ENCODE measurements around the gene CAPRIN1. TPM values are rescaled to one million over a fixed set of nuclear protein-coding genes. Genes with fewer than 3 reads are reported as not detected.
"Not testable (repeated sequence)": the region's sequence is repeated elsewhere in the genome, so short reads cannot be mapped to it uniquely, and the experiment has no call there.

The CAPRIN1 gene
- total RNA-seq, 1 donor from 2014 or later = 97.9 TPM

GRCh38 chr11:34052608-34053160 is 1.2 kb downstream of the CAPRIN1 start:
- FAIRE-seq = no peak
- Histone ChIP-seq H3K36me3 (ENCODE audit: control insufficient read depth, insufficient read depth, low read length) (peaks cover 4% of the 10 kb centered on the region), H3K27me3 (ENCODE audit: control insufficient read depth, insufficient read depth, low read length) (no peaks in the 10 kb centered on the region), H3K4me3 (ENCODE audit: low read depth, low read length) (peak overlapping the region; percentile 85)
- no peak for TF ChIP-seq CTCF (IDR thresholded peaks at IDR 0.05; ENCODE audit: insufficient read depth, low read length, severe bottlenecking)
- no peak for DNase-seq (ENCODE audit: low read depth)

GRCh38 chr11:34053161-34053686 is 1.7 kb downstream of the CAPRIN1 start:
- DNase-seq (ENCODE audit: low read depth) = peak; percentile 58
- FAIRE-seq = no peak
- Histone ChIP-seq H3K4me3 (ENCODE audit: low read depth, low read length) (peak overlapping the region; percentile 85), H3K36me3 (ENCODE audit: control insufficient read depth, insufficient read depth, low read length) (peaks cover 4% of the 10 kb centered on the region), H3K27me3 (ENCODE audit: control insufficient read depth, insufficient read depth, low read length) (no peaks in the 10 kb centered on the region)
- no peak for TF ChIP-seq CTCF (IDR thresholded peaks at IDR 0.05; ENCODE audit: insufficient read depth, low read length, severe bottlenecking)

- H3K27me3 ChIP-seq (ENCODE audit: control insufficient read depth, insufficient read depth, low read length); DNase-seq (ENCODE audit: low read depth); H3K36me3 ChIP-seq (ENCODE audit: control insufficient read depth, insufficient read depth, low read length); FAIRE-seq; H3K4me3 ChIP-seq (ENCODE audit: low read depth, low read length): not testable (repeated sequence)
These were observed 2.8 kb downstream of the CAPRIN1 start for GRCh38 chr11:34054351-34054750.

- Histone ChIP-seq H3K4me3 (ENCODE audit: low read depth, low read length) (no peak overlapping the region), H3K27me3 (ENCODE audit: control insufficient read depth, insufficient read depth, low read length) (no peaks in the 10 kb centered on the region), H3K36me3 (ENCODE audit: control insufficient read depth, insufficient read depth, low read length) (peaks cover 4% of the 10 kb centered on the region)
- FAIRE-seq = no peak
- TF ChIP-seq CTCF (IDR thresholded peaks at IDR 0.05; ENCODE audit: insufficient read depth, low read length, severe bottlenecking) = no peak
- no peak for DNase-seq (ENCODE audit: low read depth)
These were observed 3.9 kb downstream of the CAPRIN1 start for GRCh38 chr11:34055218-34056000.

GRCh38 chr11:34056672-34057071 is 5.1 kb downstream of the CAPRIN1 start:
- H3K4me3 ChIP-seq (ENCODE audit: low read depth, low read length) = no peak overlapping the region
- DNase-seq (ENCODE audit: low read depth) = no peak
- H3K27me3 ChIP-seq (ENCODE audit: control insufficient read depth, insufficient read depth, low read length) = no peaks in the 10 kb centered on the region
- TF ChIP-seq CTCF (IDR thresholded peaks at IDR 0.05; ENCODE audit: insufficient read depth, low read length, severe bottlenecking) = no peak
- no peak for FAIRE-seq
- H3K36me3 ChIP-seq (ENCODE audit: control insufficient read depth, insufficient read depth, low read length) = peaks cover 6% of the 10 kb centered on the region

- H3K36me3 ChIP-seq (ENCODE audit: control insufficient read depth, insufficient read depth, low read length) = peaks cover 2% of the 10 kb centered on the region
- no peak for TF ChIP-seq CTCF (IDR thresholded peaks at IDR 0.05; ENCODE audit: insufficient read depth, low read length, severe bottlenecking)
- no peaks in the 10 kb centered on the region for H3K27me3 ChIP-seq (ENCODE audit: control insufficient read depth, insufficient read depth, low read length)
- no peak overlapping the region for H3K4me3 ChIP-seq (ENCODE audit: low read depth, low read length)
- FAIRE-seq = no peak
- no peak for DNase-seq (ENCODE audit: low read depth)
These were observed 11.7 kb downstream of the CAPRIN1 start for GRCh38 chr11:34063061-34063795.
